Measurements from ENCODE around the gene LAYN. TPM values are rescaled to one million over a fixed set of nuclear protein-coding genes. Genes with fewer than 3 reads are reported as not detected.

Gene LAYN
- total and polyA plus RNA-seq, 2 of the 13 experiments (the other 11 are each of a cell fraction or from before 2014, with no cell fraction given) = 0.17 TPM; not detected in 1

DNA sequence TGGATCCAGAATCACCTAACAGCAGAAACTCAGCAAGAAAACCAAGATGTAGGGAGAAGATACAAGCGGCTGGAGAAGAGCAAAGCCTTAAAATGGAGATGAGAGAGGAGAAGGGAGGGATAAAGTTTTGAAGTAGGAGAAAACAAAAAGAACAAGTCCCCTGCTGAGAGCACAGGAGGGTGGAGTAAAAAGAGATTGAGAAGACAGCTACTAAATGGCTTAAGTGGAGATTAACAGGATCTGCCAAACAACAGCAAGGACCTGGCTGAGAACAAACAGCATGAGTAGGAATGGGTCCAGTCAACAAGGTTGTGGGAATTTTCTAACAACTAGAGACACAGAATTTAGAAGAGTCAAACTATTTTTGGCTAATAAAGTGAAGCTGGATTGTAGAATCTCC is 46.5 kb upstream of the LAYN start:
- POLR2A ChIA-PET = no interaction called here
- intact Hi-C loops (cut with micrococcal nuclease; ENCODE audit: unreplicated experiment) (no loop called here), in situ Hi-C loops (cut with HindIII; ENCODE audit: extremely low pct_ligation_motif_present, low pct_unique_long_range_greater_than_20kb) (no loop called here)
- Histone ChIP-seq H3K79me2 (ENCODE audit: insufficient read depth, low read length) (no peaks in the 10 kb centered on the region), H3K4me1 (ENCODE audit: insufficient read depth, low read length) (no peaks in the 10 kb centered on the region), H4K20me1 (ENCODE audit: insufficient read depth, low read length) (no peaks in the 10 kb centered on the region), H3K27ac (ENCODE audit: extremely low read length, insufficient read depth, low read length) (no peak overlapping the region), H3K36me3 (replicated peaks in 1 of 2; ENCODE audit: control insufficient read depth in 1 of 2, insufficient read depth in 2 of 2, low read length in 2 of 2) (no peaks in the 10 kb centered on the region), H3K9me3 (ENCODE audit: low read length) (no peaks in the 10 kb centered on the region), H2AFZ (ENCODE audit: low read length) (no peak overlapping the region), H3K9ac (ENCODE audit: insufficient read depth, low read depth, low read length) (no peak overlapping the region), H3K4me3 (replicated peaks in 1 of 3; ENCODE audit: insufficient read depth in 1 of 3, low read depth in 2 of 3, low read length in 3 of 3) (no peak overlapping the region), H3K4me2 (ENCODE audit: low read depth, low read length) (no peak overlapping the region), H3K27me3 (ENCODE audit: control insufficient read depth in 1 of 2, insufficient read depth in 2 of 2, low read length in 2 of 2) (0 out of 5 replicates have a peak, but pooled peaks cover 0 to 5% of the 10 kb centered on the region in 2 experiments)
- 0% methylated on average over 1 of the region's 1 CpG for WGBS (ENCODE audit: low lambda C conversion rate)
- BruUV-seq (replicated peaks) = no TSS peak
- no peak for FAIRE-seq
- ATAC-seq = no peak
- DNase-seq (ENCODE audit: low spot score) = no peak
- CTCF ChIA-PET (ENCODE audit: low intra/inter-chr PET ratio, low total read pairs) = no interaction called here
- TF ChIP-seq ZNF34 (CRISPR knock-in tag; IDR thresholded peaks at IDR 0.05; ENCODE audit: borderline replicate concordance) (no peak), ZNF564 (CRISPR knock-in tag; IDR thresholded peaks at IDR 0.05) (no peak), ZNF546 (CRISPR knock-in tag; conservative IDR thresholded peaks at IDR 0.05) (no peak), ZNF619 (CRISPR knock-in tag; IDR thresholded peaks at IDR 0.05) (no peak), SRSF9 (IDR thresholded peaks at IDR 0.05; ENCODE audit: borderline replicate concordance, insufficient read depth, low read depth, low read length, poor library complexity, severe bottlenecking) (no peak), CEBPB (IDR thresholded peaks at IDR 0.05; ENCODE audit: borderline replicate concordance, low read depth, low read length) (no peak), GLI4 (CRISPR knock-in tag; IDR thresholded peaks at IDR 0.05; ENCODE audit: borderline replicate concordance) (no peak), ZZZ3 (CRISPR knock-in tag; IDR thresholded peaks at IDR 0.05; ENCODE audit: borderline replicate concordance) (no peak), CENPX (CRISPR knock-in tag; IDR thresholded peaks at IDR 0.05) (no peak), ZNF724P (CRISPR knock-in tag; IDR thresholded peaks at IDR 0.05; ENCODE audit: borderline replicate concordance) (no peak), ZBTB8A (CRISPR knock-in tag; IDR thresholded peaks at IDR 0.05; ENCODE audit: borderline replicate concordance, low read depth) (no peak), ZNF557 (CRISPR knock-in tag; IDR thresholded peaks at IDR 0.05) (no peak)
- TF ChIP-seq, protein P1, sequence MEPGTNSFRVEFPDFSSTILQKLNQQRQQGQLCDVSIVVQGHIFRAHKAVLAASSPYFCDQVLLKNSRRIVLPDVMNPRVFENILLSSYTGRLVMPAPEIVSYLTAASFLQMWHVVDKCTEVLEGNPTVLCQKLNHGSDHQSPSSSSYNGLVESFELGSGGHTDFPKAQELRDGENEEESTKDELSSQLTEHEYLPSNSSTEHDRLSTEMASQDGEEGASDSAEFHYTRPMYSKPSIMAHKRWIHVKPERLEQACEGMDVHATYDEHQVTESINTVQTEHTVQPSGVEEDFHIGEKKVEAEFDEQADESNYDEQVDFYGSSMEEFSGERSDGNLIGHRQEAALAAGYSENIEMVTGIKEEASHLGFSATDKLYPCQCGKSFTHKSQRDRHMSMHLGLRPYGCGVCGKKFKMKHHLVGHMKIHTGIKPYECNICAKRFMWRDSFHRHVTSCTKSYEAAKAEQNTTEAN (CRISPR knock-in tag; conservative IDR thresholded peaks at IDR 0.05) = no peak
- TF ChIP-seq, protein P2, sequence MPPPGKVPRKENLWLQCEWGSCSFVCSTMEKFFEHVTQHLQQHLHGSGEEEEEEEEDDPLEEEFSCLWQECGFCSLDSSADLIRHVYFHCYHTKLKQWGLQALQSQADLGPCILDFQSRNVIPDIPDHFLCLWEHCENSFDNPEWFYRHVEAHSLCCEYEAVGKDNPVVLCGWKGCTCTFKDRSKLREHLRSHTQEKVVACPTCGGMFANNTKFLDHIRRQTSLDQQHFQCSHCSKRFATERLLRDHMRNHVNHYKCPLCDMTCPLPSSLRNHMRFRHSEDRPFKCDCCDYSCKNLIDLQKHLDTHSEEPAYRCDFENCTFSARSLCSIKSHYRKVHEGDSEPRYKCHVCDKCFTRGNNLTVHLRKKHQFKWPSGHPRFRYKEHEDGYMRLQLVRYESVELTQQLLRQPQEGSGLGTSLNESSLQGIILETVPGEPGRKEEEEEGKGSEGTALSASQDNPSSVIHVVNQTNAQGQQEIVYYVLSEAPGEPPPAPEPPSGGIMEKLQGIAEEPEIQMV (CRISPR knock-in tag; IDR thresholded peaks at IDR 0.05; ENCODE audit: low read depth) = no peak
- TF ChIP-seq, protein P3, sequence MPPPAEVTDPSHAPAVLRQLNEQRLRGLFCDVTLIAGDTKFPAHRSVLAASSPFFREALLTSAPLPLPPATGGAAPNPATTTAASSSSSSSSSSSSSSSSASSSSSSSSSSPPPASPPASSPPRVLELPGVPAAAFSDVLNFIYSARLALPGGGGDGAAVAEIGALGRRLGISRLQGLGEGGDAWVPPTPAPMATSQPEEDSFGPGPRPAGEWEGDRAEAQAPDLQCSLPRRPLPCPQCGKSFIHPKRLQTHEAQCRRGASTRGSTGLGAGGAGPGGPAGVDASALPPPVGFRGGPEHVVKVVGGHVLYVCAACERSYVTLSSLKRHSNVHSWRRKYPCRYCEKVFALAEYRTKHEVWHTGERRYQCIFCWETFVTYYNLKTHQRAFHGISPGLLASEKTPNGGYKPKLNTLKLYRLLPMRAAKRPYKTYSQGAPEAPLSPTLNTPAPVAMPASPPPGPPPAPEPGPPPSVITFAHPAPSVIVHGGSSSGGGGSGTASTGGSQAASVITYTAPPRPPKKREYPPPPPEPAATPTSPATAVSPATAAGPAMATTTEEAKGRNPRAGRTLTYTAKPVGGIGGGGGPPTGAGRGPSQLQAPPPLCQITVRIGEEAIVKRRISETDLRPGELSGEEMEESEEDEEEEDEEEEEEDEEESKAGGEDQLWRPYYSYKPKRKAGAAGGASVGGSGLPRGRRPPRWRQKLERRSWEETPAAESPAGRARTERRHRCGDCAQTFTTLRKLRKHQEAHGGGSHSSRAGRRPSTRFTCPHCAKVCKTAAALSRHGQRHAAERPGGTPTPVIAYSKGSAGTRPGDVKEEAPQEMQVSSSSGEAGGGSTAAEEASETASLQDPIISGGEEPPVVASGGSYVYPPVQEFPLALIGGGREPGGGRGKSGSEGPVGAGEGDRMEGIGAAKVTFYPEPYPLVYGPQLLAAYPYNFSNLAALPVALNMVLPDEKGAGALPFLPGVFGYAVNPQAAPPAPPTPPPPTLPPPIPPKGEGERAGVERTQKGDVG (CRISPR knock-in tag; IDR thresholded peaks at IDR 0.05; ENCODE audit: borderline replicate concordance) = no peak
- TF ChIP-seq, protein P4, sequence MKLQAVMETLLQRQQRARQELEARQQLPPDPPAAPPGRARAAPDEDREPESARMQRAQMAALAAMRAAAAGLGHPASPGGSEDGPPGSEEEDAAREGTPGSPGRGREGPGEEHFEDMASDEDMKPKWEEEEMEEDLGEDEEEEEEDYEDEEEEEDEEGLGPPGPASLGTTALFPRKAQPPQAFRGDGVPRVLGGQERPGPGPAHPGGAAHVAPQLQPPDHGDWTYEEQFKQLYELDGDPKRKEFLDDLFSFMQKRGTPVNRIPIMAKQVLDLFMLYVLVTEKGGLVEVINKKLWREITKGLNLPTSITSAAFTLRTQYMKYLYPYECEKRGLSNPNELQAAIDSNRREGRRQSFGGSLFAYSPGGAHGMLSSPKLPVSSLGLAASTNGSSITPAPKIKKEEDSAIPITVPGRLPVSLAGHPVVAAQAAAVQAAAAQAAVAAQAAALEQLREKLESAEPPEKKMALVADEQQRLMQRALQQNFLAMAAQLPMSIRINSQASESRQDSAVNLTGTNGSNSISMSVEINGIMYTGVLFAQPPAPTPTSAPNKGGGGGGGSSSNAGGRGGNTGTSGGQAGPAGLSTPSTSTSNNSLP (IDR thresholded peaks at IDR 0.05; ENCODE audit: low read depth, low read length) = no peak
